ENCODE measurements around the gene UNG. TPM values are rescaled to one million over a fixed set of nuclear protein-coding genes. Genes with fewer than 3 reads are reported as not detected.

UNG gene
- total and polyA plus RNA-seq, 2 donors (not counting 3 experiments of a cell fraction or from before 2014, with no cell fraction given), result 21.5 to 46.7 TPM

GRCh38 chr12:109098651-109099050 lies 1.3 kb downstream of the UNG start:
- no peaks in the 10 kb centered on the region for H3K9me1 ChIP-seq (replicated peaks; ENCODE audit: control insufficient read depth, extremely low read depth, insufficient read depth, low read length)
- TF ChIP-seq EZH2 (IDR thresholded peaks at IDR 0.05; ENCODE audit: borderline replicate concordance, low read depth, low read length, severe bottlenecking), result no peak
- TF ChIP-seq MYC (IDR thresholded peaks at IDR 0.05; ENCODE audit: low read depth, low read length), result no peak
- no peak for TF ChIP-seq JUN (IDR thresholded peaks at IDR 0.05; ENCODE audit: borderline replicate concordance, insufficient read depth, insufficient read length, low read depth)
- TF ChIP-seq POLR2A (IDR thresholded peaks at IDR 0.05; ENCODE audit: low read depth, low read length), result no peak
- TF ChIP-seq FOS (IDR thresholded peaks at IDR 0.05; ENCODE audit: borderline replicate concordance, insufficient read depth, low read length), result no peak
- TF ChIP-seq MAX (IDR thresholded peaks at IDR 0.05; ENCODE audit: insufficient read depth, insufficient read length), result no peak
- no peak for TF ChIP-seq POLR2AphosphoS5 (IDR thresholded peaks at IDR 0.05; ENCODE audit: insufficient read depth, low read depth, low read length)
- TF ChIP-seq GATA2 (IDR thresholded peaks at IDR 0.05; ENCODE audit: insufficient read depth, insufficient read length, low read depth, low read length), result no peak
- no peak for TF ChIP-seq CTCF (IDR thresholded peaks at IDR 0.05; ENCODE audit: extremely low read depth in 1 of 2, insufficient read depth in 1 of 2, low read depth in 1 of 2, low read length in 2 of 2)
- H3K9me3 ChIP-seq (replicated peaks; ENCODE audit: control insufficient read depth, insufficient read depth, low read length), result no peaks in the 10 kb centered on the region
- intact Hi-C loops (cut with micrococcal nuclease), result loop anchor here (1.0 to 5.0 kb wide), 3 partner anchors 13 to 536 kb away; partner anchors contain the start of genes CORO1C and ISCU
- peak overlapping the region; percentile 97 for H2AFZ ChIP-seq (ENCODE audit: low read depth, low read length)
- peaks cover 12% of the 10 kb centered on the region for H3K4me1 ChIP-seq (ENCODE audit: control insufficient read depth, extremely low read depth, insufficient read depth, low read length)
- ChIA-PET POLR2A (no interaction called here), CTCF (interaction anchor here (0.9 to 3.1 kb wide), 6 partner anchors 12 to 291 kb away, joined by 3 to 38 read pairs (median 4); partner anchors contain the start of gene USP30)
- H4K20me1 ChIP-seq (replicated peaks; ENCODE audit: control insufficient read depth, extremely low read depth, insufficient read depth, low read length), result no peaks in the 10 kb centered on the region
- H3K27ac ChIP-seq (ENCODE audit: insufficient read depth, low read depth, low read length), result peak overlapping the region; percentile 81
- H3K9ac ChIP-seq (replicated peaks; ENCODE audit: extremely low read depth, insufficient read depth, low read length), result peak overlapping the region; percentile 96
- H3K79me2 ChIP-seq (ENCODE audit: control insufficient read depth, insufficient read depth, low read length), result peaks cover 15% of the 10 kb centered on the region
- peak overlapping the region; percentile 83 for H3K4me2 ChIP-seq (ENCODE audit: insufficient read depth, low read length)
- no TSS peak for BruUV-seq (replicated peaks)
- no peak for DNase-seq (ENCODE audit: low read depth, low spot score)
- dilution Hi-C loops (cut with MboI; ENCODE audit: extremely low pct_ligation_motif_present, low sequenced_read_pairs), result no loop called here
- peak overlapping the region; percentile 91 to 96 (median 91) for H3K4me3 ChIP-seq (replicated peaks in 1 of 3; ENCODE audit: insufficient read depth in 1 of 3, low read depth in 1 of 3, low read length in 3 of 3)
- peaks cover 7 to 10% of the 10 kb centered on the region in 2 experiments for H3K36me3 ChIP-seq (ENCODE audit: control insufficient read depth in 2 of 2, extremely low read depth in 1 of 2, insufficient read depth in 2 of 2, low read length in 2 of 2)
- FAIRE-seq, result peak; percentile 65
- no peaks in the 10 kb centered on the region for H3K27me3 ChIP-seq (ENCODE audit: control insufficient read depth in 2 of 2, insufficient read depth in 2 of 2, low read length in 2 of 2)

Measured in endothelial cell of umbilical vein (primary cell).